Prostate gland (tissue), 2 donors: ENCODE data around the gene FCHSD2.

Experiments
- POLR2A ChIP-seq: fragments of 450-650 bp; IDR thresholded peaks from one replicate; pipeline ENCODE4 v1.6.1; 2016; ENCODE audit warnings: antibody characterized with exemption, mild to moderate bottlenecking
- POLR2AphosphoS5 ChIP-seq: sonication (generic); formaldehyde crosslinking; IDR thresholded peaks from one replicate; pipeline ENCODE4 v1.6.1; 2017; ENCODE audit warnings: antibody characterized with exemption
- TF ChIP-seq, protein P1 (sequence below), 4 experiments: fragments of 200-600 bp in 2 of 4; fragments of 450-650 bp in 2 of 4; sonication (generic) in 2 of 4; IDR thresholded peaks; 1 replicate in 3 of 4; 2 replicates in 1 of 4; pipeline ENCODE4 v1.5.1; 2016 to 2019; ENCODE audit warnings: antibody characterized with exemption in 4 of 4, mild to moderate bottlenecking in 2 of 4, moderate library complexity in 2 of 4

DNA sequence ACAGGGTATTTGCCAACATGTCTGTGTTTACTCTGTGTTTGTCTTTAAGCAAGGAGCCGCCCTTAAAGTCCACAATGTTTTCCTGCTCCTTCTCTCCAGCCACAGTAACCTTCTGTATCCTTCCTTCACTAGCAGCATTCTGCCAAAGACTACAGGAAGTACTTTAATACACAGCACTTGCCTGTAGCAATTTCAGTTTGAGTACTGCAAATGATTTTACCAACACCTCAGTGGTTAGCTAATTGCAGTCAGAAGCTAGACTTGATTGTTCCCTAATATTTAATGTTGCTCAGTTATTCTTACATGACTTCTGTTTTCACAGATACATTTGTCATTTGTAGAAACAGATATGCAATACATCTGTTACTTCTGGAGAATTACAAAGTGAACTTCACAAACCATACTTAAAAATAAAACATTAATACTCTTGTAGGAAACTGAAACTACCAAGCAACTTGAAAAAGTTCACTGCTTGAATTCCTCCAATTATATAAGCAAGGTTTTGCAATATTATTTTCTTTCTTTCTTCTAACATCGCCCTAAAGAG, 69.1 kb downstream of the FCHSD2 start:
- TF ChIP-seq, protein P1, sequence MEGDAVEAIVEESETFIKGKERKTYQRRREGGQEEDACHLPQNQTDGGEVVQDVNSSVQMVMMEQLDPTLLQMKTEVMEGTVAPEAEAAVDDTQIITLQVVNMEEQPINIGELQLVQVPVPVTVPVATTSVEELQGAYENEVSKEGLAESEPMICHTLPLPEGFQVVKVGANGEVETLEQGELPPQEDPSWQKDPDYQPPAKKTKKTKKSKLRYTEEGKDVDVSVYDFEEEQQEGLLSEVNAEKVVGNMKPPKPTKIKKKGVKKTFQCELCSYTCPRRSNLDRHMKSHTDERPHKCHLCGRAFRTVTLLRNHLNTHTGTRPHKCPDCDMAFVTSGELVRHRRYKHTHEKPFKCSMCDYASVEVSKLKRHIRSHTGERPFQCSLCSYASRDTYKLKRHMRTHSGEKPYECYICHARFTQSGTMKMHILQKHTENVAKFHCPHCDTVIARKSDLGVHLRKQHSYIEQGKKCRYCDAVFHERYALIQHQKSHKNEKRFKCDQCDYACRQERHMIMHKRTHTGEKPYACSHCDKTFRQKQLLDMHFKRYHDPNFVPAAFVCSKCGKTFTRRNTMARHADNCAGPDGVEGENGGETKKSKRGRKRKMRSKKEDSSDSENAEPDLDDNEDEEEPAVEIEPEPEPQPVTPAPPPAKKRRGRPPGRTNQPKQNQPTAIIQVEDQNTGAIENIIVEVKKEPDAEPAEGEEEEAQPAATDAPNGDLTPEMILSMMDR (IDR thresholded peaks at IDR 0.05) = no peak
- TF ChIP-seq POLR2A = no peak
- TF ChIP-seq POLR2AphosphoS5 = peak; percentile 73
